CD4-positive, alpha-beta memory T cell (primary cell): ENCODE measurements around the gene GALNT13. TPM values are rescaled to one million over a fixed set of nuclear protein-coding genes. Genes with fewer than 3 reads are reported as not detected.

Source experiments
- CTCF ChIA-PET: fragments of 350-600 bp; sonication (Branson Sonifier 250); formaldehyde crosslinking; loops from one replicate; lab custom pipeline; 2021; ENCODE audit warnings: inconsistent platforms; ENCODE audit not compliant: partially characterized antibody; lab: Charles Lee
- POLR2A ChIA-PET: fragments of 350-600 bp; sonication (Branson Sonifier 250); formaldehyde crosslinking; loops from one replicate; lab custom pipeline; 2021; ENCODE audit not compliant: partially characterized antibody; lab: Charles Lee
- DNase-seq, 5 donors: peaks; one replicate each; pipeline versions ENCODE4 v3.0.0 to v3.0.0-alpha.2; 2020 to 2022; ENCODE audit warnings: mixed read lengths in 1 of 5
- H3K27ac ChIP-seq: one replicate; pipeline ENCODE4 v1.7.0; 2013; ENCODE audit warnings: low read depth, low read length
- H3K27me3 ChIP-seq: 2 replicates; pipeline ENCODE4 v1.7.0; 2013; ENCODE audit warnings: mild to moderate bottlenecking, low read length, moderate library complexity; ENCODE audit not compliant: insufficient read depth
- H3K36me3 ChIP-seq: 2 replicates; pipeline ENCODE4 v1.7.0; 2013; ENCODE audit warnings: mild to moderate bottlenecking, low read length, moderate library complexity; ENCODE audit not compliant: insufficient read depth
- H3K4me1 ChIP-seq: 2 replicates; pipeline ENCODE4 v1.7.0; 2013; ENCODE audit warnings: mild to moderate bottlenecking, low read length, moderate library complexity; ENCODE audit not compliant: insufficient read depth
- H3K4me3 ChIP-seq, 2 donors: one replicate each; pipeline ENCODE4 v1.7.0; 2013; ENCODE audit warnings: low read length in 2 of 2, mild to moderate bottlenecking in 1 of 2
- H3K9me3 ChIP-seq, 2 donors: one replicate each; pipeline ENCODE4 v1.7.0; 2013; ENCODE audit warnings: low read length in 2 of 2, control low read depth in 1 of 2; ENCODE audit not compliant: control insufficient read depth in 1 of 2
- H3K27ac Mint-ChIP-seq, 7 donors: one replicate each; pipeline ENCODE4 v1.8.0; 2020 to 2021; ENCODE audit warnings: mixed read lengths in 7 of 7, mild to moderate bottlenecking in 6 of 7, inconsistent platforms in 3 of 7, moderate library complexity in 3 of 7
- H3K27me3 Mint-ChIP-seq, 2 donors: one replicate each; pipeline ENCODE4 v1.8.0; 2020 to 2021; ENCODE audit warnings: mixed read lengths in 2 of 2
- H3K36me3 Mint-ChIP-seq, 2 donors: one replicate each; pipeline ENCODE4 v1.8.0; 2020 to 2021; ENCODE audit warnings: mixed read lengths in 2 of 2, inconsistent platforms in 1 of 2, mild to moderate bottlenecking in 1 of 2
- H3K4me1 Mint-ChIP-seq, 4 donors: one replicate each; pipeline ENCODE4 v1.8.0; 2020 to 2021; ENCODE audit warnings: mixed read lengths in 4 of 4, mild to moderate bottlenecking in 1 of 4
- H3K4me3 Mint-ChIP-seq, 8 donors: one replicate each; pipeline ENCODE4 v1.8.0; 2020 to 2021; ENCODE audit warnings: mixed read lengths in 8 of 8, mild to moderate bottlenecking in 7 of 8, moderate library complexity in 6 of 8, inconsistent platforms in 3 of 8
- H3K9me3 Mint-ChIP-seq, 8 donors: one replicate each; pipeline ENCODE4 v1.8.0; 2020 to 2021; ENCODE audit warnings: mixed read lengths in 8 of 8, mild to moderate bottlenecking in 5 of 8, inconsistent platforms in 3 of 8, moderate library complexity in 1 of 8
- intact Hi-C: fragments of 100-400 bp; cut with micrococcal nuclease; formaldehyde crosslinking; loops from one replicate; pipeline ENCODE4 v1.15.1; 2023
- polyA plus RNA-seq, 2 donors: library from polyadenylated mRNA; unstranded; fragments of 300-500 nt; fragmentation: Illumina TruSeq; gene quantifications; one replicate each; pipeline ENCODE4 v1.2.3, GENCODE V29; 2021
- total RNA-seq, 2 experiments: library from RNA; stranded (reverse); gene quantifications; one replicate each; pipeline ENCODE4 v1.2.3, GENCODE V29; 2021

GALNT13 gene
- total and polyA plus RNA-seq, 4 experiments from 2014 or later = 0.79 TPM; not detected in 3

- no peaks in the 10 kb centered on the region for H3K4me1 Mint-ChIP-seq
- intact Hi-C loops = no loop called here
- no peak overlapping the region for H3K27ac ChIP-seq
- no peak overlapping the region for H3K4me3 Mint-ChIP-seq
- peaks cover 2 to 7% (median 4%) of the 10 kb centered on the region in 8 donors for H3K9me3 Mint-ChIP-seq
- CTCF ChIA-PET = no interaction called here
- H3K4me1 ChIP-seq = no peaks in the 10 kb centered on the region
- no peaks in the 10 kb centered on the region for H3K27me3 Mint-ChIP-seq
- H3K27me3 ChIP-seq = no peaks in the 10 kb centered on the region
- no peaks in the 10 kb centered on the region for H3K36me3 Mint-ChIP-seq
- H3K36me3 ChIP-seq = no peaks in the 10 kb centered on the region
- H3K27ac Mint-ChIP-seq = peak overlapping the region in 1 of 7 donors; percentile 22
- no peak overlapping the region for H3K4me3 ChIP-seq
- DNase-seq = no peak
- POLR2A ChIA-PET = no interaction called here
- H3K9me3 ChIP-seq = no peaks in the 10 kb centered on the region
Observed at GRCh38 chr2:153986488-153987229, 114.9 kb downstream of the GALNT13 start.

- Mint-ChIP-seq H3K27me3 (no peaks in the 10 kb centered on the region), H3K4me1 (no peaks in the 10 kb centered on the region), H3K27ac (no peak overlapping the region), H3K9me3 (peaks cover 2 to 11% (median 5%) of the 10 kb centered on the region in 8 donors), H3K36me3 (no peaks in the 10 kb centered on the region), H3K4me3 (no peak overlapping the region)
- DNase-seq = no peak
- Histone ChIP-seq H3K9me3 (no peaks in the 10 kb centered on the region), H3K36me3 (no peaks in the 10 kb centered on the region), H3K4me3 (no peak overlapping the region), H3K4me1 (no peaks in the 10 kb centered on the region), H3K27ac (no peak overlapping the region), H3K27me3 (no peaks in the 10 kb centered on the region)
- CTCF ChIA-PET = no interaction called here
- POLR2A ChIA-PET = no interaction called here
- intact Hi-C loops = no loop called here
Observed at GRCh38 chr2:153990771-153991170, 119.0 kb downstream of the GALNT13 start.

GRCh38 chr2:154013514-154013913, 141.8 kb downstream of the GALNT13 start:
- Mint-ChIP-seq H3K36me3 (no peaks in the 10 kb centered on the region), H3K27ac (no peak overlapping the region), H3K4me1 (no peaks in the 10 kb centered on the region), H3K9me3 (peaks cover 5 to 39% (median 20%) of the 10 kb centered on the region in 8 donors), H3K27me3 (no peaks in the 10 kb centered on the region), H3K4me3 (no peak overlapping the region)
- CTCF ChIA-PET = no interaction called here
- no peak for DNase-seq
- Histone ChIP-seq H3K4me3 (no peak overlapping the region), H3K27ac (no peak overlapping the region), H3K36me3 (no peaks in the 10 kb centered on the region), H3K9me3 (no peaks in the 10 kb centered on the region), H3K4me1 (no peaks in the 10 kb centered on the region), H3K27me3 (no peaks in the 10 kb centered on the region)
- POLR2A ChIA-PET = no interaction called here
- intact Hi-C loops = no loop called here

GRCh38 chr2:154015233-154015632, 143.5 kb downstream of the GALNT13 start:
- ChIA-PET CTCF (no interaction called here), POLR2A (no interaction called here)
- no peaks in the 10 kb centered on the region for H3K27me3 ChIP-seq
- Mint-ChIP-seq H3K4me3 (no peak overlapping the region), H3K27ac (no peak overlapping the region), H3K4me1 (no peaks in the 10 kb centered on the region), H3K27me3 (no peaks in the 10 kb centered on the region), H3K9me3 (peaks cover 5 to 33% (median 15%) of the 10 kb centered on the region in 8 donors), H3K36me3 (no peaks in the 10 kb centered on the region)
- no peaks in the 10 kb centered on the region for H3K36me3 ChIP-seq
- no peaks in the 10 kb centered on the region for H3K4me1 ChIP-seq
- H3K4me3 ChIP-seq = no peak overlapping the region
- no peaks in the 10 kb centered on the region for H3K9me3 ChIP-seq
- intact Hi-C loops = no loop called here
- H3K27ac ChIP-seq = no peak overlapping the region
- no peak for DNase-seq

- ChIA-PET POLR2A (no interaction called here), CTCF (no interaction called here)
- H3K9me3 Mint-ChIP-seq = peaks cover 0 to 20% (median 9%) of the 10 kb centered on the region in 8 donors
- Histone ChIP-seq H3K27me3 (no peaks in the 10 kb centered on the region), H3K9me3 (no peaks in the 10 kb centered on the region), H3K27ac (no peak overlapping the region), H3K36me3 (no peaks in the 10 kb centered on the region), H3K4me3 (no peak overlapping the region), H3K4me1 (no peaks in the 10 kb centered on the region)
- DNase-seq = no peak
- H3K27ac Mint-ChIP-seq = no peak overlapping the region
- intact Hi-C loops = no loop called here
- no peaks in the 10 kb centered on the region for H3K36me3 Mint-ChIP-seq
- H3K4me3 Mint-ChIP-seq = no peak overlapping the region
- no peaks in the 10 kb centered on the region for H3K4me1 Mint-ChIP-seq
- no peaks in the 10 kb centered on the region for H3K27me3 Mint-ChIP-seq
Observed at GRCh38 chr2:154029504-154029903, 157.8 kb downstream of the GALNT13 start.

- H3K36me3 Mint-ChIP-seq = no peaks in the 10 kb centered on the region
- no peaks in the 10 kb centered on the region for H3K4me1 ChIP-seq
- H3K4me1 Mint-ChIP-seq = no peaks in the 10 kb centered on the region
- intact Hi-C loops = no loop called here
- no peaks in the 10 kb centered on the region for H3K9me3 ChIP-seq
- H3K27ac Mint-ChIP-seq = no peak overlapping the region
- no peak overlapping the region for H3K27ac ChIP-seq
- H3K27me3 ChIP-seq = no peaks in the 10 kb centered on the region
- CTCF ChIA-PET = no interaction called here
- no peak overlapping the region for H3K4me3 ChIP-seq
- POLR2A ChIA-PET = no interaction called here
- no peaks in the 10 kb centered on the region for H3K27me3 Mint-ChIP-seq
- H3K4me3 Mint-ChIP-seq = no peak overlapping the region
- DNase-seq = no peak
- H3K36me3 ChIP-seq = no peaks in the 10 kb centered on the region
- H3K9me3 Mint-ChIP-seq = peaks cover 0 to 8% (median 4%) of the 10 kb centered on the region in 8 donors
Observed at GRCh38 chr2:154032220-154032619, 160.5 kb downstream of the GALNT13 start.

DNA sequence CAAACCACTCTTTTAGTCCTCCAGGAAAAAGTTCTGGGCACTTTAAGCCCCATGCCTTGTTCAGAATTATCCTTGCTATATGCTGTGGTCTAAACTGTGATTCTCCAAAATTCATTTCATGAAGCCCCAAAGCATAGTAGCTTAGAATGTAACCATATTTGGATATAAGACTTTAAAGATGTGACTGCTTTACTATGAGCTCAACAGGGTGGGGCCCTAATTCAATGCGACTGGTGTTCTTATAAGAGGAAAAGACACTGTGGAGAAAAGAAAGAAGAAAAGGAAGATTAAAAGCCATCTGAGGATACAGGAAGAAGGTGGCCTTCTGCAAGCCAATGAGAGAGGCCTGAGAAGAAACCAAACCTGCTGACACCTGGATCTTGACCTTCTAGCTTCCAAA, 174.8 kb downstream of the GALNT13 start:
- no peak overlapping the region for H3K4me3 Mint-ChIP-seq
- no peaks in the 10 kb centered on the region for H3K36me3 ChIP-seq
- H3K4me3 ChIP-seq = no peak overlapping the region
- ChIA-PET POLR2A (no interaction called here), CTCF (no interaction called here)
- intact Hi-C loops = no loop called here
- H3K27me3 Mint-ChIP-seq = no peaks in the 10 kb centered on the region
- no peaks in the 10 kb centered on the region for H3K4me1 ChIP-seq
- DNase-seq = no peak
- H3K9me3 ChIP-seq = no peaks in the 10 kb centered on the region
- H3K27ac ChIP-seq = no peak overlapping the region
- H3K9me3 Mint-ChIP-seq = peaks cover 0 to 8% (median 4%) of the 10 kb centered on the region in 8 donors
- no peaks in the 10 kb centered on the region for H3K36me3 Mint-ChIP-seq
- H3K4me1 Mint-ChIP-seq = no peaks in the 10 kb centered on the region
- no peaks in the 10 kb centered on the region for H3K27me3 ChIP-seq
- H3K27ac Mint-ChIP-seq = no peak overlapping the region
